Keratinocyte (primary cell): ENCODE measurements around the gene TET2.

Experiments used
- CTCF ChIP-seq, 3 experiments: IDR thresholded peaks in 1 of 3; conservative IDR thresholded peaks in 1 of 3; optimal IDR thresholded peaks in 1 of 3; 2 replicates in 2 of 3; 3 replicates in 1 of 3; pipeline versions ENCODE3 to v1.5.1; 2011; ENCODE audit warnings: low read length in 3 of 3, mild to moderate bottlenecking in 3 of 3, moderate library complexity in 2 of 3, control low read depth in 1 of 3, inconsistent platforms in 1 of 3; ENCODE audit not compliant: insufficient read depth in 2 of 3; ENCODE audit errors: extremely low read depth in 1 of 3
- EZH2 ChIP-seq: IDR thresholded peaks from one replicate; pipeline ENCODE4 v1.6.1; 2012; ENCODE audit warnings: inconsistent platforms, mild to moderate bottlenecking, low read length, moderate library complexity

- TF ChIP-seq CTCF (optimal IDR thresholded peaks at IDR 0.05 in 1 of 3, IDR thresholded peaks at IDR 0.05 in 1 of 3, conservative IDR thresholded peaks at IDR 0.05 in 1 of 3; ENCODE audit: extremely low read depth in 1 of 3, insufficient read depth in 2 of 3, low read length in 3 of 3): no peak
- no peak for TF ChIP-seq EZH2
Measured at GRCh38 chr4:105154576-105154975, 7.9 kb downstream of the TET2 start.
